Measurements from ENCODE around the gene TNS1. TPM values are rescaled to one million over a fixed set of nuclear protein-coding genes. Genes with fewer than 3 reads are reported as not detected.

The TNS1 gene
- total and polyA plus RNA-seq, 10 of the 15 experiments (the other 5 are each of a cell fraction or from before 2014, with no cell fraction given) = 0.05 to 0.44 TPM; not detected in 8

GRCh38 chr2:217938036-217938435, 64.8 kb downstream of the TNS1 start:
- no peak overlapping the region for H2AFZ ChIP-seq (ENCODE audit: control insufficient read depth, low read depth, low read length)
- FAIRE-seq (no peak), ATAC-seq (no peak), DNase-seq (ENCODE audit: low read depth, low spot score) (no peak)
- in situ Hi-C loops (cut with MboI) = no loop called here
- H3K9ac ChIP-seq (ENCODE audit: control insufficient read depth, insufficient read depth, low read length) = no peak overlapping the region
- CTCF ChIA-PET = no interaction called here
- H4K20me1 ChIP-seq (ENCODE audit: control insufficient read depth, insufficient read depth) = no peaks in the 10 kb centered on the region
- H3K27me3 ChIP-seq (replicated peaks in 1 of 2; ENCODE audit: control insufficient read depth in 2 of 2, insufficient read depth in 2 of 2, low read length in 1 of 2) = peaks cover 0 to 2% of the 10 kb centered on the region in 2 experiments; a peak in 1 of 4 replicates
- RAD21 ChIA-PET (ENCODE audit: unreplicated experiment) = no interaction called here
- POLR2A ChIA-PET = no interaction called here
- intact Hi-C loops (cut with micrococcal nuclease; ENCODE audit: unreplicated experiment) = no loop called here
- no peaks in the 10 kb centered on the region for H3K36me3 ChIP-seq (ENCODE audit: control insufficient read depth in 2 of 2, insufficient read depth in 2 of 2, low read length in 1 of 2)
- H3K4me2 ChIP-seq (ENCODE audit: control insufficient read depth, insufficient read depth) = no peak overlapping the region
- H3K4me3 ChIP-seq = no peak overlapping the region
- TF ChIP-seq USF2 (IDR thresholded peaks at IDR 0.05; ENCODE audit: borderline replicate concordance, low read depth, low read length) (no peak), IKZF2 (IDR thresholded peaks at IDR 0.05) (no peak), YBX1 (IDR thresholded peaks at IDR 0.05) (no peak), MYC (IDR thresholded peaks at IDR 0.05; ENCODE audit: insufficient read depth, insufficient read length, insufficient replicate concordance, low read length, severe bottlenecking) (no peak), RAD21 (IDR thresholded peaks at IDR 0.05; ENCODE audit: insufficient read depth, low read depth, low read length) (no peak), JUND (IDR thresholded peaks at IDR 0.05; ENCODE audit: low read depth, low read length) (no peak), TARDBP (IDR thresholded peaks at IDR 0.05; ENCODE audit: borderline replicate concordance) (no peak), ZNF622 (IDR thresholded peaks at IDR 0.05) (no peak), IRF4 (IDR thresholded peaks at IDR 0.05; ENCODE audit: low read depth, low read length) (no peak), WRNIP1 (IDR thresholded peaks at IDR 0.05; ENCODE audit: borderline replicate concordance, low read depth, low read length) (no peak), MYB (IDR thresholded peaks at IDR 0.05; ENCODE audit: borderline replicate concordance, low read depth, low read length) (no peak), SREBF1 (IDR thresholded peaks at IDR 0.05; ENCODE audit: low read length) (no peak), SMC3 (IDR thresholded peaks at IDR 0.05; ENCODE audit: borderline replicate concordance, low read length) (no peak), KLF5 (IDR thresholded peaks at IDR 0.05; ENCODE audit: partially characterized antibody) (no peak), E2F4 (IDR thresholded peaks at IDR 0.05; ENCODE audit: low read depth, low read length) (no peak)
- TF ChIP-seq, protein P1, sequence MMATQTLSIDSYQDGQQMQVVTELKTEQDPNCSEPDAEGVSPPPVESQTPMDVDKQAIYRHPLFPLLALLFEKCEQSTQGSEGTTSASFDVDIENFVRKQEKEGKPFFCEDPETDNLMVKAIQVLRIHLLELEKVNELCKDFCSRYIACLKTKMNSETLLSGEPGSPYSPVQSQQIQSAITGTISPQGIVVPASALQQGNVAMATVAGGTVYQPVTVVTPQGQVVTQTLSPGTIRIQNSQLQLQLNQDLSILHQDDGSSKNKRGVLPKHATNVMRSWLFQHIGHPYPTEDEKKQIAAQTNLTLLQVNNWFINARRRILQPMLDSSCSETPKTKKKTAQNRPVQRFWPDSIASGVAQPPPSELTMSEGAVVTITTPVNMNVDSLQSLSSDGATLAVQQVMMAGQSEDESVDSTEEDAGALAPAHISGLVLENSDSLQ (IDR thresholded peaks at IDR 0.05) = no peak
- TF ChIP-seq, protein P2, sequence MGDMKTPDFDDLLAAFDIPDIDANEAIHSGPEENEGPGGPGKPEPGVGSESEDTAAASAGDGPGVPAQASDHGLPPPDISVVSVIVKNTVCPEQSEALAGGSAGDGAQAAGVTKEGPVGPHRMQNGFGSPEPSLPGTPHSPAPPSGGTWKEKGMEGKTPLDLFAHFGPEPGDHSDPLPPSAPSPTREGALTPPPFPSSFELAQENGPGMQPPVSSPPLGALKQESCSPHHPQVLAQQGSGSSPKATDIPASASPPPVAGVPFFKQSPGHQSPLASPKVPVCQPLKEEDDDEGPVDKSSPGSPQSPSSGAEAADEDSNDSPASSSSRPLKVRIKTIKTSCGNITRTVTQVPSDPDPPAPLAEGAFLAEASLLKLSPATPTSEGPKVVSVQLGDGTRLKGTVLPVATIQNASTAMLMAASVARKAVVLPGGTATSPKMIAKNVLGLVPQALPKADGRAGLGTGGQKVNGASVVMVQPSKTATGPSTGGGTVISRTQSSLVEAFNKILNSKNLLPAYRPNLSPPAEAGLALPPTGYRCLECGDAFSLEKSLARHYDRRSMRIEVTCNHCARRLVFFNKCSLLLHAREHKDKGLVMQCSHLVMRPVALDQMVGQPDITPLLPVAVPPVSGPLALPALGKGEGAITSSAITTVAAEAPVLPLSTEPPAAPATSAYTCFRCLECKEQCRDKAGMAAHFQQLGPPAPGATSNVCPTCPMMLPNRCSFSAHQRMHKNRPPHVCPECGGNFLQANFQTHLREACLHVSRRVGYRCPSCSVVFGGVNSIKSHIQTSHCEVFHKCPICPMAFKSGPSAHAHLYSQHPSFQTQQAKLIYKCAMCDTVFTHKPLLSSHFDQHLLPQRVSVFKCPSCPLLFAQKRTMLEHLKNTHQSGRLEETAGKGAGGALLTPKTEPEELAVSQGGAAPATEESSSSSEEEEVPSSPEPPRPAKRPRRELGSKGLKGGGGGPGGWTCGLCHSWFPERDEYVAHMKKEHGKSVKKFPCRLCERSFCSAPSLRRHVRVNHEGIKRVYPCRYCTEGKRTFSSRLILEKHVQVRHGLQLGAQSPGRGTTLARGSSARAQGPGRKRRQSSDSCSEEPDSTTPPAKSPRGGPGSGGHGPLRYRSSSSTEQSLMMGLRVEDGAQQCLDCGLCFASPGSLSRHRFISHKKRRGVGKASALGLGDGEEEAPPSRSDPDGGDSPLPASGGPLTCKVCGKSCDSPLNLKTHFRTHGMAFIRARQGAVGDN (IDR thresholded peaks at IDR 0.05) = no peak
- H3K9me3 ChIP-seq (replicated peaks; ENCODE audit: control insufficient read depth, insufficient read depth, low read length) = no peaks in the 10 kb centered on the region
- 0% methylated on average over 6 of the region's 6 CpGs for WGBS (ENCODE audit: insufficient coverage, insufficient replicate concordance, low lambda C conversion rate, missing lambda C conversion rate)
- no peaks in the 10 kb centered on the region for H3K79me2 ChIP-seq (ENCODE audit: control insufficient read depth, insufficient read depth, low read length)
- SMC1A ChIA-PET (ENCODE audit: uncharacterized antibody, unreplicated experiment) = no interaction called here
- no TSS peak for BruUV-seq (replicated peaks)
- no peaks in the 10 kb centered on the region for H3K4me1 ChIP-seq (ENCODE audit: control insufficient read depth, insufficient read depth, low read length)
- H3K27ac ChIP-seq (ENCODE audit: control insufficient read depth, insufficient read depth) = no peak overlapping the region
